ENCODE results near the gene LDLRAD4. TPM values are rescaled to one million over a fixed set of nuclear protein-coding genes. Genes with fewer than 3 reads are reported as not detected.

The LDLRAD4 gene
- total RNA-seq, 1 donor = 0.54 TPM

- H3K4me3 ChIP-seq (ENCODE audit: low read depth, low read length) = no peak overlapping the region
- no peak for TF ChIP-seq CTCF (IDR thresholded peaks at IDR 0.05; ENCODE audit: insufficient read depth, low read length)
- DNase-seq (ENCODE audit: low read depth) = no peak
These were observed 363.1 kb downstream of the LDLRAD4 start for GRCh38 chr18:13581496-13582177.

GRCh38 chr18:13582178-13582670 is 363.7 kb downstream of the LDLRAD4 start:
- no peak overlapping the region for H3K4me3 ChIP-seq (ENCODE audit: low read depth, low read length)
- no peak for DNase-seq (ENCODE audit: low read depth)
- TF ChIP-seq CTCF (IDR thresholded peaks at IDR 0.05; ENCODE audit: insufficient read depth, low read length) = no peak

- no peak for TF ChIP-seq CTCF (IDR thresholded peaks at IDR 0.05; ENCODE audit: insufficient read depth, low read length)
- no peak overlapping the region for H3K4me3 ChIP-seq (ENCODE audit: low read depth, low read length)
- DNase-seq (ENCODE audit: low read depth) = no peak
These were observed 365.3 kb downstream of the LDLRAD4 start for GRCh38 chr18:13583576-13584550.

GRCh38 chr18:13584825-13585224 is 366.3 kb downstream of the LDLRAD4 start:
- no peak for TF ChIP-seq CTCF (IDR thresholded peaks at IDR 0.05; ENCODE audit: insufficient read depth, low read length)
- no peak for DNase-seq (ENCODE audit: low read depth)
- no peak overlapping the region for H3K4me3 ChIP-seq (ENCODE audit: low read depth, low read length)

GRCh38 chr18:13585379-13586153 is 367.0 kb downstream of the LDLRAD4 start:
- H3K4me3 ChIP-seq (ENCODE audit: low read depth, low read length) = no peak overlapping the region
- TF ChIP-seq CTCF (IDR thresholded peaks at IDR 0.05; ENCODE audit: insufficient read depth, low read length) = no peak
- DNase-seq (ENCODE audit: low read depth) = no peak

- TF ChIP-seq CTCF (IDR thresholded peaks at IDR 0.05; ENCODE audit: insufficient read depth, low read length) = no peak
- DNase-seq (ENCODE audit: low read depth) = no peak
- no peak overlapping the region for H3K4me3 ChIP-seq (ENCODE audit: low read depth, low read length)
These were observed 368.4 kb downstream of the LDLRAD4 start for GRCh38 chr18:13587001-13587400.
